GM12874 (cell line): Measurements from ENCODE around the gene KDM2B.

Source experiments
- TF ChIP-seq, protein P1 (sequence below): IDR thresholded peaks from 2 replicates; pipeline ENCODE4 v1.5.1; 2011; ENCODE audit warnings: low read depth, mild to moderate bottlenecking, control low read depth, low read length, moderate library complexity; ENCODE audit not compliant: insufficient read depth

The KDM2B gene

DNA sequence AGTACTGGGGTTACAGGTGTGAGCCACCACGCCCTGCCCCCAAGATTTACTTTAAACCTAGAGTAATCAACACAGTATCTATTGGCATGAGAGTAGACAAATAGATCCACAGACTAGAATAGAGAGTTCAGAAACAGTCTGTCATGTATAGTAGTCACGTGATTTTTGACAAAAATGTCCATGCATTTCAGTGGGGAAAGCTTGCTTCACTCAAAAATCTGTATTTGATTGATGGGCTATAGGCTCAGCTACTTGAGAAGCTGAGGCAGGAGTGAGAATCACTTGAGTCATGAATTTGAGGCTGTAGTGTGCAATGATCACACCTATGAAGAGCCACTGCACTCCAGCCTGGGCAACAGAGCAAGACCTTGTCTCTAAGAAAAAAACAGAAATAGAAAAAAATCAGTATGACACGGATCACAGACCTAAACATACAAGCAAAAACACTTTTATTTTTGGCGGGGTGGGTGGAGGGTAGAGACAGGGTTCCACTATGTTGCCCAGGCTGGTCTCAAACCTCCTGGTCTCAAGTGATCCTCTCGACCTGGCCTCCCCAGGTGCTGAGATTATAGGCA lies 37.9 kb upstream of the KDM2B start:
- TF ChIP-seq, protein P1, sequence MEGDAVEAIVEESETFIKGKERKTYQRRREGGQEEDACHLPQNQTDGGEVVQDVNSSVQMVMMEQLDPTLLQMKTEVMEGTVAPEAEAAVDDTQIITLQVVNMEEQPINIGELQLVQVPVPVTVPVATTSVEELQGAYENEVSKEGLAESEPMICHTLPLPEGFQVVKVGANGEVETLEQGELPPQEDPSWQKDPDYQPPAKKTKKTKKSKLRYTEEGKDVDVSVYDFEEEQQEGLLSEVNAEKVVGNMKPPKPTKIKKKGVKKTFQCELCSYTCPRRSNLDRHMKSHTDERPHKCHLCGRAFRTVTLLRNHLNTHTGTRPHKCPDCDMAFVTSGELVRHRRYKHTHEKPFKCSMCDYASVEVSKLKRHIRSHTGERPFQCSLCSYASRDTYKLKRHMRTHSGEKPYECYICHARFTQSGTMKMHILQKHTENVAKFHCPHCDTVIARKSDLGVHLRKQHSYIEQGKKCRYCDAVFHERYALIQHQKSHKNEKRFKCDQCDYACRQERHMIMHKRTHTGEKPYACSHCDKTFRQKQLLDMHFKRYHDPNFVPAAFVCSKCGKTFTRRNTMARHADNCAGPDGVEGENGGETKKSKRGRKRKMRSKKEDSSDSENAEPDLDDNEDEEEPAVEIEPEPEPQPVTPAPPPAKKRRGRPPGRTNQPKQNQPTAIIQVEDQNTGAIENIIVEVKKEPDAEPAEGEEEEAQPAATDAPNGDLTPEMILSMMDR = no peak

DNA sequence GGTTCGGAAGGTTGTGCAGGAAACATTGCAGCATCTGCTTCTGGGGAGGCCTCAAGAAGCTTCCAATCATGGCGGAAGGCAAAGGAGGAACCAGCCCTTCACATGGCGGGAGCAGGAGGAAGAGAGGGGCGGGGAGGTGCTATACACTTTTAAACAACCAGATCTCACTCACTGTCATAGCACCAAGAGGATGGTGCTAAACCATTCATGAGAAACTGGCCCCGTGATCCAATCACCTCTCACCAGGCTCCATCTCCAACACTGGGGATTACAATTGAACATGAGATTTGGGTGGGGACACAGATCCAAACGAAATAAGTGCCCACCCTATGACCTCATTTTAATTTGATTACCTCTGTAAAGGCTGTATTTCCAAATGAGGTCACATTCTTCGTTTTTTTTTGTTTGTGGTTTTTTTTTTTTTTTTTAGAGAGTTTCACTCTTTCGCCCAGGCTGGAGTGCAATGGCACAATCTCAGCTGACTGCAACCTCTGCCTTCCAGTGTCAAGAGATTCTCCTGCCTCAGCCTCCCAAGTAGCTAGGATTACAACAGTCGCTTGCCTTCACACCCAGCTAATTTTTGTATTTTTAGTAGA lies 34.1 kb upstream of the KDM2B start:
- TF ChIP-seq, protein P1 = no peak

DNA sequence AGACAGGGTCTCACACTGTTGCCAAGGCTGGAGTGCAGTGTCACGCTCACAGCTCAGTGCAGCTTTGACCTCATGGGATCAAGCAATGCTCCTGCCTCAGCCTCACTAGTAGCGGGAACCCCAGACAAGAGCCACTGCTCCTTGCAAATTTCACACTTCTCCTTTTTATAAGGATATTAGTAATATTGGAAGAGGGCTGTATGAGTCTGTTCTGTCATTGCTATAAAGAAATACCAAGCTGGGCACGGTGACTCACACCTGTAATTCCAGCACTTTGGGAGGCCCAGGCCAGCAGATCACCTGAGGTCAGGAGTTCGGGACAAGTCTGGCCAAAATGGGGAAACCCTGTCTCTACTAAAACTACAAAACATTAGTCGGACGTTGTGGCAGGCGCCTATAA lies 32.6 kb upstream of the KDM2B start:
- TF ChIP-seq, protein P1 = no peak

DNA sequence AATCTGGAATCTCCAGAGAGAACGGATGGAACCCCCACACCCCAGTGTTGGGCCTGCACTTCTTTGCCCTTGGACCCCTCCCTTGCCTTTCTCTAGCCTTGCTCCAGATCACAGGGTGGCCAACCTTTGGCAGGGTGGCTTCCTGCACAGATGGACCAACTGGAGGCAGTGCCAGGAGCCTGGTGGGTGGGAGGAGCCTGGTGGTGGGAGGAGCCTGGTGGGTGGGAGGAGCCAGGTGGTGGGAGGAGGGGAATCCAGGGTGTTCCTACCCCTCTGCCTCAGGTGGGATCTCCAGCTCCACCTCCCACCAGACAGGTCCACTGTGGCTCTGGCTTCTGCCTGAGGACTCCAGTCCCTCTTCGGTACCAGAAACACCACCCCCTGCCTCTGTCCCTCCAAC lies 30.5 kb upstream of the KDM2B start:
- TF ChIP-seq, protein P1 = no peak

DNA sequence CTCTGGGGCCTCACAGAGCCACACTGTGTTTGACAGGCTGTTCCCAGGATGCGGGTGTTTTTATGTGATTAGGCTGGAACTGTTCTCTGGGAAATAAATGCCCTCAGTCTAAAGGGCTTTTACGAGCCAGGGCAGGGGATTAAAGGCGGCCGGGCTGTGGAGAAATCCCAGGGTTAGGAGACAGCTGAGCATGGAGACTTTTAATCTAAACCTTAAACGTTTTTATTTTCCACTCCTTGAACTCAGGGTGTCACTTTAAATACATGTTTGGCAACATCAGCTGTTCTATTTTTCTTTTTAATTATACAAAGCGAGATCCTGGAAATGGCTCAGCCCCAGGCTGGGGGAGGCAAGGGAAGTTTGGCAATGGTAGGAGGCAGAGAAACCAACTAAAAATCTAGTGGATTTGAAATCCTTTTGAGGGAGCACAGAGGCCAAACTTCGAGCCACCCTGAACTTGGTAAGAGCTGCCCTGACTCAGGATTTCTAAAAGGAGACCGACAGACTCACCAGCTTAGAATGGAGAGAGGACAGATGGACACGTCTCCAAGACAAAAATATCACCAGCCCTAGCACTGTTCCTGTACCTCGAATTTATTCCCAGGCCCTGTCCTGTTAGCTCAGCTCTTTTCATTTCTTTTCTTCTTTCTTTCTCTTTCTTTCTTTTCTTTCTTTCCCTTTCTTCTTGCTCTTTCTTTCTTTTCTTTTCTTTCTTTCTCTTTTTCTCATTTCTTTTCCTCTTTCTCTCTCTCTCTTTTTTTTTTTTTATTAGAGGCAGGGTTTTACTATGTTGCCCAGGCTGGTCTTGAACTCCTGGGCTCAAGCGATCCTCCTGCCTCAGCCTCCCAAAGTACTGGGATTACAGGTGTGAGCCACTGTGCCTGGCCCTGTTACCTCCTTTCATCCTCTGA lies 29.7 kb upstream of the KDM2B start:
- TF ChIP-seq, protein P1 = no peak

DNA sequence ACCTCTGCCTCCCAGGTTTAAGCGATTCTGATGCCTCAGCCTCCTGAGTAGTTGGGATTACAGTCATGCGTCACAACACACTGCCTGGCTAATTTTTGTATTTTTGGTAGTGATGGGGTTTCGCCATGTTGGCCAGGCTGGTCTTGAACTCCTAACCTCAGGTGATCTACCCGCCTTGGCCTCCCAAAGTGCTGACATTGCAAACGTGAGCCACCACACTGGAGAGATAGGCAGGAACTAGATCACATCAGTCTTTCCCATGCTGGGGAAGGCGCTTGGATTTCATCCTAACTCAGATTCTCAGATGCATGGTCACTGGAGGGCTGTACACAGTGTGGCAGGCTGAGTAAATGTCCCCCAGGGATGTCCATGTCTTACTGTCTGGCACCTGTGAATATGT lies 27.5 kb upstream of the KDM2B start:
- TF ChIP-seq, protein P1 = no peak

DNA sequence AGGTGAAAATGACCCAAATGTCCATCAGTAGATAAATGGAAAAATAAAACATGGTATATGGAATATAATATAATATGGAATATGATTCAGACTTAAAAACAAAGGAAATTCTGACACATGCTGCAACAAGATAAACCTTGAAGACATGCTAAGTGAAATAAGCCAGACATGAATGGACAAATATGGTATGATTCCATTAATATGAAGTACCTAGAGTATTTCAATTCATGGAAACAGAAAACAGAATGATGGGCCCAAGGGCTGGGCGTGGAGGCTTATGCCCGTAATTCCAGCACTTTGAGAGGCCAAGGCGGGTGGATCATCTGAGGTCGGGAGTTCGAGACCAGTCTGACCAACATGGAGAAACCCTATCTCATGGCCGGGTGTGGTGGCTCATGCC lies 22.8 kb upstream of the KDM2B start:
- TF ChIP-seq, protein P1 = no peak
